ENCODE data around the gene ZNF410. TPM values are rescaled to one million over a fixed set of nuclear protein-coding genes. Genes with fewer than 3 reads are reported as not detected.

The ZNF410 gene
- total and polyA plus RNA-seq, 2 of the 13 experiments (the other 11 are each of a cell fraction or from before 2014, with no cell fraction given), result 19.2 to 44.3 TPM

- no peak for TF ChIP-seq CEBPZ (IDR thresholded peaks at IDR 0.05; ENCODE audit: low read length)
- no peak for TF ChIP-seq CC2D1A (CRISPR knock-in tag; IDR thresholded peaks at IDR 0.05)
- TF ChIP-seq, protein P1, sequence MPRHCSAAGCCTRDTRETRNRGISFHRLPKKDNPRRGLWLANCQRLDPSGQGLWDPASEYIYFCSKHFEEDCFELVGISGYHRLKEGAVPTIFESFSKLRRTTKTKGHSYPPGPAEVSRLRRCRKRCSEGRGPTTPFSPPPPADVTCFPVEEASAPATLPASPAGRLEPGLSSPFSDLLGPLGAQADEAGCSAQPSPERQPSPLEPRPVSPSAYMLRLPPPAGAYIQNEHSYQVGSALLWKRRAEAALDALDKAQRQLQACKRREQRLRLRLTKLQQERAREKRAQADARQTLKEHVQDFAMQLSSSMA (CRISPR knock-in tag; IDR thresholded peaks at IDR 0.05), result no peak
- TF ChIP-seq ZNF703 (CRISPR knock-in tag; IDR thresholded peaks at IDR 0.05; ENCODE audit: borderline replicate concordance), result peak; percentile 50; the same call in 1 of the 2 replicates
- TF ChIP-seq, protein P2, sequence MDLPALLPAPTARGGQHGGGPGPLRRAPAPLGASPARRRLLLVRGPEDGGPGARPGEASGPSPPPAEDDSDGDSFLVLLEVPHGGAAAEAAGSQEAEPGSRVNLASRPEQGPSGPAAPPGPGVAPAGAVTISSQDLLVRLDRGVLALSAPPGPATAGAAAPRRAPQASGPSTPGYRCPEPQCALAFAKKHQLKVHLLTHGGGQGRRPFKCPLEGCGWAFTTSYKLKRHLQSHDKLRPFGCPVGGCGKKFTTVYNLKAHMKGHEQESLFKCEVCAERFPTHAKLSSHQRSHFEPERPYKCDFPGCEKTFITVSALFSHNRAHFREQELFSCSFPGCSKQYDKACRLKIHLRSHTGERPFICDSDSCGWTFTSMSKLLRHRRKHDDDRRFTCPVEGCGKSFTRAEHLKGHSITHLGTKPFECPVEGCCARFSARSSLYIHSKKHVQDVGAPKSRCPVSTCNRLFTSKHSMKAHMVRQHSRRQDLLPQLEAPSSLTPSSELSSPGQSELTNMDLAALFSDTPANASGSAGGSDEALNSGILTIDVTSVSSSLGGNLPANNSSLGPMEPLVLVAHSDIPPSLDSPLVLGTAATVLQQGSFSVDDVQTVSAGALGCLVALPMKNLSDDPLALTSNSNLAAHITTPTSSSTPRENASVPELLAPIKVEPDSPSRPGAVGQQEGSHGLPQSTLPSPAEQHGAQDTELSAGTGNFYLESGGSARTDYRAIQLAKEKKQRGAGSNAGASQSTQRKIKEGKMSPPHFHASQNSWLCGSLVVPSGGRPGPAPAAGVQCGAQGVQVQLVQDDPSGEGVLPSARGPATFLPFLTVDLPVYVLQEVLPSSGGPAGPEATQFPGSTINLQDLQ (CRISPR knock-in tag; IDR thresholded peaks at IDR 0.05), result no peak; the same call in 1 of the 2 replicates
- TF ChIP-seq NONO (IDR thresholded peaks at IDR 0.05), result no peak
- TF ChIP-seq NONO (CRISPR knock-in tag; conservative IDR thresholded peaks at IDR 0.05), result peak; percentile 54
- no peak for TF ChIP-seq ZNF569 (CRISPR knock-in tag; IDR thresholded peaks at IDR 0.05; ENCODE audit: borderline replicate concordance)
- TF ChIP-seq SP4 (CRISPR knock-in tag; IDR thresholded peaks at IDR 0.05), result peak; percentile 78
- no peak for TF ChIP-seq ZFP62 (CRISPR knock-in tag; IDR thresholded peaks at IDR 0.05)
- no peak for TF ChIP-seq NFATC3 (CRISPR knock-in tag; IDR thresholded peaks at IDR 0.05)
- TF ChIP-seq, protein P3, sequence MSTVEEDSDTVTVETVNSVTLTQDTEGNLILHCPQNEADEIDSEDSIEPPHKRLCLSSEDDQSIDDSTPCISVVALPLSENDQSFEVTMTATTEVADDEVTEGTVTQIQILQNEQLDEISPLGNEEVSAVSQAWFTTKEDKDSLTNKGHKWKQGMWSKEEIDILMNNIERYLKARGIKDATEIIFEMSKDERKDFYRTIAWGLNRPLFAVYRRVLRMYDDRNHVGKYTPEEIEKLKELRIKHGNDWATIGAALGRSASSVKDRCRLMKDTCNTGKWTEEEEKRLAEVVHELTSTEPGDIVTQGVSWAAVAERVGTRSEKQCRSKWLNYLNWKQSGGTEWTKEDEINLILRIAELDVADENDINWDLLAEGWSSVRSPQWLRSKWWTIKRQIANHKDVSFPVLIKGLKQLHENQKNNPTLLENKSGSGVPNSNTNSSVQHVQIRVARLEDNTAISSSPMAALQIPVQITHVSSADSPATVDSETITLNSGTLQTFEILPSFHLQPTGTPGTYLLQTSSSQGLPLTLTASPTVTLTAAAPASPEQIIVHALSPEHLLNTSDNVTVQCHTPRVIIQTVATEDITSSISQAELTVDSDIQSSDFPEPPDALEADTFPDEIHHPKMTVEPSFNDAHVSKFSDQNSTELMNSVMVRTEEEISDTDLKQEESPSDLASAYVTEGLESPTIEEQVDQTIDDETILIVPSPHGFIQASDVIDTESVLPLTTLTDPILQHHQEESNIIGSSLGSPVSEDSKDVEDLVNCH (CRISPR knock-in tag; IDR thresholded peaks at IDR 0.05), result no peak
- TF ChIP-seq CBX5 (CRISPR knock-in tag; IDR thresholded peaks at IDR 0.05; ENCODE audit: borderline replicate concordance), result peak; percentile 9; the same call in 1 of the 2 replicates
- TF ChIP-seq NBN (conservative IDR thresholded peaks at IDR 0.05), result no peak
- peak; percentile 70 for TF ChIP-seq GMEB1 (CRISPR knock-in tag; IDR thresholded peaks at IDR 0.05; ENCODE audit: borderline replicate concordance)
- TF ChIP-seq SALL2 (CRISPR knock-in tag; IDR thresholded peaks at IDR 0.05), result 0 out of 2 replicates have a peak, but pooled peaks have one; percentile 6
Measured at GRCh38 chr14:73851567-73852382, 34.9 kb upstream of the ZNF410 start, which contains the start of gene PTGR2 (continued).

All from HepG2 (cell line).